ENCODE results near the gene JARID2. TPM values are rescaled to one million over a fixed set of nuclear protein-coding genes. Genes with fewer than 3 reads are reported as not detected.
A peak's percentile ranks its signal among the peaks of the same experiment; 100 is the strongest.

JARID2 gene
- total and polyA plus RNA-seq, 2 of the 13 experiments (the other 11 are each of a cell fraction or from before 2014, with no cell fraction given), result 7.5 to 10.3 TPM

DNA sequence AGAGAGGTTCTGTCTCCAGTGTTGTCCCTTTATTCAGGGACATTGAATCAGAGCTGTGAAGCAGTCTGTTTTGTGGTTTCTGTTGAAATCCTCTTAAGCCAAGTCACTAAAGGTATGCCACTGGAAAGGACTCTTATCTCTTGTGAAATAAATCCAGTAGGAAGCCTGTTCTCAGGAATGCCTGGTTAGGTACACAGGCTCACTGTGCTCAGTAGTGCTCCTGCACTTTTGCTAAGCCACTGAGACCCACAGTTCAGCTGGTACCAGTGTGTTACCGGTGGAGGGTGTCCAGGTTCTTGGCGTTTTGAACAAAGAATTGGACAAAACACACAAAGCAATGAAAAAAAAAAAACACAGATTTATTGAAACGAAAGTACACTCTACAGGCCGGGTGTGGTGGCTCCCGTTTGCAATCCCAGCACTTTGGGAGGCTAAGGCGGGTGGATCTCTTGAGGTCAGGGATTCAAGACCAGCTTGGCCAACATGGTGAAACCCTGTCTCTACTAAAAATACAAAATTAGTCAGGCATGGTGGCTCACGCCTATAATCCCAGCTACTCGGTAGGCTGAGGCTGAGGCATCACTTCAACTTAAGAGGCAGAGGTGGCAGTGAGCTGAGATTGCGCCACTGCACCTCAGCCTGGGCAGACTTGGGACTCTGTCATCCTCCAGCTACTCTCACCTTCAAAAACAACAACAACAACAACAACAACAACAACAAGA is 186.1 kb downstream of the JARID2 start:
- 37% methylated on average over 9 of the region's 9 CpGs for WGBS (ENCODE audit: low lambda C conversion rate)
- TF ChIP-seq, protein P1, sequence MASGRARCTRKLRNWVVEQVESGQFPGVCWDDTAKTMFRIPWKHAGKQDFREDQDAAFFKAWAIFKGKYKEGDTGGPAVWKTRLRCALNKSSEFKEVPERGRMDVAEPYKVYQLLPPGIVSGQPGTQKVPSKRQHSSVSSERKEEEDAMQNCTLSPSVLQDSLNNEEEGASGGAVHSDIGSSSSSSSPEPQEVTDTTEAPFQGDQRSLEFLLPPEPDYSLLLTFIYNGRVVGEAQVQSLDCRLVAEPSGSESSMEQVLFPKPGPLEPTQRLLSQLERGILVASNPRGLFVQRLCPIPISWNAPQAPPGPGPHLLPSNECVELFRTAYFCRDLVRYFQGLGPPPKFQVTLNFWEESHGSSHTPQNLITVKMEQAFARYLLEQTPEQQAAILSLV (CRISPR knock-in tag; IDR thresholded peaks at IDR 0.05; ENCODE audit: borderline replicate concordance), result no peak
- TF ChIP-seq TEAD3 (CRISPR knock-in tag; optimal IDR thresholded peaks at IDR 0.05; ENCODE audit: borderline replicate concordance) (peak; percentile 80), KAT8 (CRISPR knock-in tag; IDR thresholded peaks at IDR 0.05) (0 out of 2 replicates have a peak, but pooled peaks have one; percentile 25), ZNF614 (CRISPR knock-in tag; IDR thresholded peaks at IDR 0.05; ENCODE audit: borderline replicate concordance) (peak; percentile 25; the same call in 1 of the 2 replicates), TGIF2 (CRISPR knock-in tag; IDR thresholded peaks at IDR 0.05) (no peak), ZNF879 (CRISPR knock-in tag; IDR thresholded peaks at IDR 0.05) (no peak), ZNF792 (CRISPR knock-in tag; IDR thresholded peaks at IDR 0.05) (0 out of 2 replicates have a peak, but pooled peaks have one; percentile 66), ZNF749 (CRISPR knock-in tag; IDR thresholded peaks at IDR 0.05; ENCODE audit: borderline replicate concordance) (no peak), NR2F6 (IDR thresholded peaks at IDR 0.05) (no peak), NR2F6 (CRISPR knock-in tag; IDR thresholded peaks at IDR 0.05) (0 out of 2 replicates have a peak, but pooled peaks have one; percentile 15), RELA (CRISPR knock-in tag; IDR thresholded peaks at IDR 0.05) (no peak)
- TF ChIP-seq, protein P2, sequence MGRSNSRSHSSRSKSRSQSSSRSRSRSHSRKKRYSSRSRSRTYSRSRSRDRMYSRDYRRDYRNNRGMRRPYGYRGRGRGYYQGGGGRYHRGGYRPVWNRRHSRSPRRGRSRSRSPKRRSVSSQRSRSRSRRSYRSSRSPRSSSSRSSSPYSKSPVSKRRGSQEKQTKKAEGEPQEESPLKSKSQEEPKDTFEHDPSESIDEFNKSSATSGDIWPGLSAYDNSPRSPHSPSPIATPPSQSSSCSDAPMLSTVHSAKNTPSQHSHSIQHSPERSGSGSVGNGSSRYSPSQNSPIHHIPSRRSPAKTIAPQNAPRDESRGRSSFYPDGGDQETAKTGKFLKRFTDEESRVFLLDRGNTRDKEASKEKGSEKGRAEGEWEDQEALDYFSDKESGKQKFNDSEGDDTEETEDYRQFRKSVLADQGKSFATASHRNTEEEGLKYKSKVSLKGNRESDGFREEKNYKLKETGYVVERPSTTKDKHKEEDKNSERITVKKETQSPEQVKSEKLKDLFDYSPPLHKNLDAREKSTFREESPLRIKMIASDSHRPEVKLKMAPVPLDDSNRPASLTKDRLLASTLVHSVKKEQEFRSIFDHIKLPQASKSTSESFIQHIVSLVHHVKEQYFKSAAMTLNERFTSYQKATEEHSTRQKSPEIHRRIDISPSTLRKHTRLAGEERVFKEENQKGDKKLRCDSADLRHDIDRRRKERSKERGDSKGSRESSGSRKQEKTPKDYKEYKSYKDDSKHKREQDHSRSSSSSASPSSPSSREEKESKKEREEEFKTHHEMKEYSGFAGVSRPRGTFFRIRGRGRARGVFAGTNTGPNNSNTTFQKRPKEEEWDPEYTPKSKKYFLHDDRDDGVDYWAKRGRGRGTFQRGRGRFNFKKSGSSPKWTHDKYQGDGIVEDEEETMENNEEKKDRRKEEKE (IDR thresholded peaks at IDR 0.05), result no peak
- TF ChIP-seq, protein P3, sequence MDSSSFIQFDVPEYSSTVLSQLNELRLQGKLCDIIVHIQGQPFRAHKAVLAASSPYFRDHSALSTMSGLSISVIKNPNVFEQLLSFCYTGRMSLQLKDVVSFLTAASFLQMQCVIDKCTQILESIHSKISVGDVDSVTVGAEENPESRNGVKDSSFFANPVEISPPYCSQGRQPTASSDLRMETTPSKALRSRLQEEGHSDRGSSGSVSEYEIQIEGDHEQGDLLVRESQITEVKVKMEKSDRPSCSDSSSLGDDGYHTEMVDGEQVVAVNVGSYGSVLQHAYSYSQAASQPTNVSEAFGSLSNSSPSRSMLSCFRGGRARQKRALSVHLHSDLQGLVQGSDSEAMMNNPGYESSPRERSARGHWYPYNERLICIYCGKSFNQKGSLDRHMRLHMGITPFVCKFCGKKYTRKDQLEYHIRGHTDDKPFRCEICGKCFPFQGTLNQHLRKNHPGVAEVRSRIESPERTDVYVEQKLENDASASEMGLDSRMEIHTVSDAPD (CRISPR knock-in tag; IDR thresholded peaks at IDR 0.05), result no peak
- TF ChIP-seq, protein P4, sequence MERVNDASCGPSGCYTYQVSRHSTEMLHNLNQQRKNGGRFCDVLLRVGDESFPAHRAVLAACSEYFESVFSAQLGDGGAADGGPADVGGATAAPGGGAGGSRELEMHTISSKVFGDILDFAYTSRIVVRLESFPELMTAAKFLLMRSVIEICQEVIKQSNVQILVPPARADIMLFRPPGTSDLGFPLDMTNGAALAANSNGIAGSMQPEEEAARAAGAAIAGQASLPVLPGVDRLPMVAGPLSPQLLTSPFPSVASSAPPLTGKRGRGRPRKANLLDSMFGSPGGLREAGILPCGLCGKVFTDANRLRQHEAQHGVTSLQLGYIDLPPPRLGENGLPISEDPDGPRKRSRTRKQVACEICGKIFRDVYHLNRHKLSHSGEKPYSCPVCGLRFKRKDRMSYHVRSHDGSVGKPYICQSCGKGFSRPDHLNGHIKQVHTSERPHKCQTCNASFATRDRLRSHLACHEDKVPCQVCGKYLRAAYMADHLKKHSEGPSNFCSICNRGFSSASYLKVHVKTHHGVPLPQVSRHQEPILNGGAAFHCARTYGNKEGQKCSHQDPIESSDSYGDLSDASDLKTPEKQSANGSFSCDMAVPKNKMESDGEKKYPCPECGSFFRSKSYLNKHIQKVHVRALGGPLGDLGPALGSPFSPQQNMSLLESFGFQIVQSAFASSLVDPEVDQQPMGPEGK (CRISPR knock-in tag; IDR thresholded peaks at IDR 0.05), result peak; percentile 16; the same call in 1 of the 2 replicates
- TF ChIP-seq, protein P5, sequence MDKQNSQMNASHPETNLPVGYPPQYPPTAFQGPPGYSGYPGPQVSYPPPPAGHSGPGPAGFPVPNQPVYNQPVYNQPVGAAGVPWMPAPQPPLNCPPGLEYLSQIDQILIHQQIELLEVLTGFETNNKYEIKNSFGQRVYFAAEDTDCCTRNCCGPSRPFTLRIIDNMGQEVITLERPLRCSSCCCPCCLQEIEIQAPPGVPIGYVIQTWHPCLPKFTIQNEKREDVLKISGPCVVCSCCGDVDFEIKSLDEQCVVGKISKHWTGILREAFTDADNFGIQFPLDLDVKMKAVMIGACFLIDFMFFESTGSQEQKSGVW (CRISPR knock-in tag; IDR thresholded peaks at IDR 0.05; ENCODE audit: borderline replicate concordance), result no peak

More for the DNA sequence above, 186.1 kb downstream of the JARID2 start:
- H3K4me3 ChIP-seq (replicated peaks in 1 of 3; ENCODE audit: insufficient read depth in 1 of 3, low read depth in 2 of 3, low read length in 3 of 3), result peak overlapping the region in 1 of 3 experiments; percentile 2; a peak in 1 of 6 replicates
- H3K4me2 ChIP-seq (ENCODE audit: low read depth, low read length), result peak overlapping the region; percentile 66
- peaks cover 61% of the 10 kb centered on the region for H3K4me1 ChIP-seq (ENCODE audit: insufficient read depth, low read length)
- no TSS peak for BruUV-seq (replicated peaks)
- H2AFZ ChIP-seq (ENCODE audit: low read length), result no peak overlapping the region
- H3K79me2 ChIP-seq (ENCODE audit: insufficient read depth, low read length), result peaks cover 6% of the 10 kb centered on the region
- in situ Hi-C loops (cut with HindIII; ENCODE audit: extremely low pct_ligation_motif_present, low pct_unique_long_range_greater_than_20kb) (no loop called here), intact Hi-C loops (cut with micrococcal nuclease; ENCODE audit: unreplicated experiment) (loop anchor here (5.0 kb wide), 1 partner anchor 60 kb away; no protein-coding TSS in a partner anchor)
- H3K9ac ChIP-seq (ENCODE audit: insufficient read depth, low read depth, low read length), result no peak overlapping the region
- POLR2A ChIA-PET, result no interaction called here
- CTCF ChIA-PET (ENCODE audit: low intra/inter-chr PET ratio, low total read pairs), result no interaction called here
- no peaks in the 10 kb centered on the region for H3K36me3 ChIP-seq (replicated peaks in 1 of 2; ENCODE audit: control insufficient read depth in 1 of 2, insufficient read depth in 2 of 2, low read length in 2 of 2)
- H3K27ac ChIP-seq (ENCODE audit: extremely low read length, insufficient read depth, low read length), result peak overlapping the region; percentile 33
- DNase-seq (ENCODE audit: low spot score), result peak; percentile 97
- H3K9me3 ChIP-seq (ENCODE audit: low read length), result no peaks in the 10 kb centered on the region; the same call in 1 of the 2 replicates
- peak; percentile 94 for FAIRE-seq
- no peaks in the 10 kb centered on the region for H3K27me3 ChIP-seq (ENCODE audit: control insufficient read depth in 1 of 2, insufficient read depth in 2 of 2, low read length in 2 of 2)
- peaks cover 22% of the 10 kb centered on the region; the same call in 1 of the 2 replicates for H4K20me1 ChIP-seq (ENCODE audit: insufficient read depth, low read length)
- ATAC-seq, result peak; percentile 91

Measured in HepG2 (cell line).